GM21360 (cell line): ENCODE results near the gene SLC29A1.
"Not testable (repeated sequence)": the region's sequence is repeated elsewhere in the genome, so short reads cannot be mapped to it uniquely, and the experiment has no call there.

Experiments
- ATAC-seq: cut with Tn5 transposase; IDR thresholded peaks from one replicate; pipeline ENCODE4 v1.9.1; 2021; ENCODE audit warnings: mild to moderate bottlenecking, moderate library complexity; ENCODE audit not compliant: unreplicated experiment

The SLC29A1 gene

GRCh38 chr6:44193307-44193910 lies 30.0 kb upstream of the SLC29A1 start:
- ATAC-seq, result no peak

DNA sequence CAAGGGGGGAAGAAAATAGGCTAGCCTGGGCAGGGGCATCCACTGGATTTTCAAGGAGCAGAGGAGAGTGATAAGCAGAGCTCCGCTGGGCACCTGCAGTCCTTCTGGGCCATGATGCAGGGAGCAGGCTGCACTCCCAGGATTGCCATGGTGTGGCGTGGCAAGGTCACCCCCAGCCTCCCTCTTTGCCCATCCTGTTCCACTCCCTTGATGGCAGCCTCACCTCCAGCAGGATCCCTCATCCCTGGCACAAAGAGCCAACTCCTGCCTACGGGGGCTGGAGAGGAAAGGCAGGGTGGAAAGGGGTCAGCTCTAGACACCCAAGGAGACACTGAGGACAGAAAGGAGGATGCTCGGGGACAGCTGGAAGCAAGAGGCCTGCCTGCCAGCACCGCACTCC lies 29.1 kb upstream of the SLC29A1 start:
- ATAC-seq, result no peak

- ATAC-seq, result not testable (repeated sequence)
Observed at GRCh38 chr6:44196351-44196750, 27.0 kb upstream of the SLC29A1 start.

- no peak for ATAC-seq
Observed at GRCh38 chr6:44198684-44199083, 24.7 kb upstream of the SLC29A1 start.

DNA sequence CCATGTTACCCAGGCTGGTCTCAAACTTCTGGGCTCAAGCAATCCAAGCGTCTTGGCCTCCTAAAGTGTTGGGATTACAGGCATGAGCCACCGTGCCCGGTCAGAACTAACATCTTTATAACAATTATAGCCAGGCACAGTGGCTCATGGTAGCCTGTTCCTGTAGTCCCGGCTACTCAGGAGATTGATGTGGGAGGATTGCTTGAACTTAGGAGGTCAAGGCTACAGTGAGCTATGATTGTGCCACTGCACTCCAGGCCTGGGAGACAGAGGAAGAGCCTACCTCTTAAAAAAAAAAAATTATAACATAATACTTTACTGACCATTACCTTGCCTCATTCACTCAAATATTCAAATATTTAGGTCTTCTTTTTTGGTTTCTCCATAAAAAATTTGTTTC lies 23.5 kb upstream of the SLC29A1 start:
- ATAC-seq, result no peak

DNA sequence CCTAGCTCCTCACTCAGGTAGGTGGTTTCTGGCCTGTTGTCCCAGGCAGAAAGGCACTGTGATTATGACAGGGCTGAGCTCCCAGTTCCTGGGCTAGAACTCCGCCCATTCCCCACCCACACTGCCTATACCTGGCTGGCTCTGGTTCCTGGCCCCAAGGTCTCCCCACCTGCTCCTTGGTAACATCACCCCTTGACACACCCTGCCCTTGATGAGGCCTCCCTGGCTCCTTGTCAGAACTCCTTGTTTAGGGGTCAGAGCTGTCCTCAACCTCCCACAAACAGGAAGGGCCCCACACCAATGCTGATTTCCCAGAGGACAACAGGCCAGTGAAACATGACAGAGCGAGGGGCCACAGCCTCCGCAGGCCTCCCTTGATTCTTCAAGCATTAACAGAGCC lies 22.2 kb upstream of the SLC29A1 start:
- no peak for ATAC-seq

GRCh38 chr6:44201638-44202303 lies 21.6 kb upstream of the SLC29A1 start:
- no peak for ATAC-seq

GRCh38 chr6:44202332-44202971 lies 20.9 kb upstream of the SLC29A1 start:
- no peak for ATAC-seq

DNA sequence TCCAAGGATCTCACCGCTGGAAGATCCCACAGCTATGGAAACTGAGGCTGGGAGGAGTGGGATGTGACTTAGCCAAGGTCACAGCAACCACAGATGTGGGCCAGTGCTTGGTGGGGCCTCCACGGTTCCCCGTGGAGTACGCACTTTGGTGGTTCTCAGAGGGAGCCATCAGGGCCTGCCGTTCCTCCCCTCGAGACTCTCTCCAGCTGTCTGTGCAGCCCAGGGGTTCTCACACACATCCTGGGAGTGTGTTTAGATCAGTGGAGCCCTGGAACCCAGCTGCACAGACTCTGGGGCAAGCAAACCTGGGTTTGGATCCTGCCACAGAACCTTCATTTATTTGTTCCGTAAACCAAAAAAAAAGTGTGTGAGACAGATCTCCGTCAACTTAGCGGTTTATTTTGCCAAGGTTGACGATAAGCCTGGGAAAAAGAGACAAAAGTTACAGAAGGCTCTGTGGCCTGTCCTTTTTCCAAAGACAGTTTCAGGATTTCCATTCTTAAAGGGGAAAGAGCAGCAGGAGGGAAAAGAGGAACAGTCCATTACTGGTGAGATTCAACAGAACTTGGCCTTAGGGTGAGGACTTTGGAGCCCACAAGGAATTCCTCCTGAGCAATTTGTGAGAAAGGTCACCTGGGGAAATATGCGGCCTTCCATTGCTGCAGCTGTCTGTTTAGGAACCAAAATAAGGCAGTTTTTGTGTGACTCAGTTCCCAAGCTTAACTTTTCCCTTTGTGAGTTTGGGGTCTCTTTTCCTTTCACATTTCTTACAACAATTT lies 20.2 kb upstream of the SLC29A1 start:
- no peak for ATAC-seq

DNA sequence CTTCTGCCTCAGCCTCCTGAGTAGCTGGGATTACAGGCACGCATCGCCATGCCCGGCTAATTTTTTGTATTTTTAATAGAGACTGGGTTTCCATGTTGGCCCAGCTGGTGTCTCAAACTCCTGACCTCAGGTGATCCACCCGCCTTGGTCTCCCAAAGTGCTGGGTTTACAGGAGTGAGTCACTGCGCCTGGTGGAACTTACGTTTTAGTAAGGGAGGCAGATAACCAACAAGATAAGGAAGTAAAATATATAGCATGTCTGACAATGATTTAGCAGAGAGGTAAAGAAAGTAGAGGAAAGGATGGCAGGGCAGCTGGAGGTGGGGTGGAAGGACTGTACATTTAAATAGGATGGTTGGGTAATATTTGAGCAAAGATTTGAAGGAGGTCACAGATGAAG lies 19.4 kb upstream of the SLC29A1 start:
- no peak for ATAC-seq

DNA sequence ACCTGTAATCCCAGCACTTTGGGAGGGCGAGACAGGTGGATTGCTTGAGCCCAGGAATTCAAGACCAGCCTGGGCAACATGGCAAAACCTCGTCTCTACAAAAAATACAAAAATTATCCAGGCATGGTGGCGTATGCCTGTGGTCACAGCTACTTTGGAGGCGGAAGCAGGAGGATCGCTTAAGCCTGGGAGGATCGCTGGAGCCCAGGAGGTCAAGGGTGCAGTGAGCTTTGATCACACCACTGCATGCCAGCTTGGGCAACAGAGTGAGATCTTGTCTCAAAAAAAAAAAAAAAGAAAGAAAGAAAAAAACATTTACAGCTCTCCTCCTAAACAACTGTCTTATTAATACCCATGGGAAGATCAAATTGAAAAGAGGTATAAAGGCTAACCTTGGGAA lies 15.4 kb upstream of the SLC29A1 start:
- no peak for ATAC-seq

DNA sequence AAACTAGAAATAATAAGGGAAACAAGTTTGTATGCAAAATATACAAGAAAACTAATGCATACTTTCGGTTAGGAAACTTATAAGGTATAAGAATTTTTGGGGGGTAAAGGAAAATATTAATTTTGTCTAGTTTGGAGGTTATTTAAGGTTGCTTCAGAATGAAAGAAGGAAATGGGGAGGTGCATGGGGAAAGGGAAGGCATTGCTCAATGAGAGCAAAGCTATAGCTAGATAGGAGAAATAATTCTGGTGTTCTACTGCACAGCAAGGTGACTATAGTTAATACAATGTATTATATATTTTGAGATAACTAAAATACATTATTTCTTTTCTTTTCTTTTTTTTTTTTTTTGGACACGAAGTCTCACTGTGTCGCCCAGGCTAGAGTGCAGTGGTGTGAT lies 12.1 kb upstream of the SLC29A1 start:
- no peak for ATAC-seq

DNA sequence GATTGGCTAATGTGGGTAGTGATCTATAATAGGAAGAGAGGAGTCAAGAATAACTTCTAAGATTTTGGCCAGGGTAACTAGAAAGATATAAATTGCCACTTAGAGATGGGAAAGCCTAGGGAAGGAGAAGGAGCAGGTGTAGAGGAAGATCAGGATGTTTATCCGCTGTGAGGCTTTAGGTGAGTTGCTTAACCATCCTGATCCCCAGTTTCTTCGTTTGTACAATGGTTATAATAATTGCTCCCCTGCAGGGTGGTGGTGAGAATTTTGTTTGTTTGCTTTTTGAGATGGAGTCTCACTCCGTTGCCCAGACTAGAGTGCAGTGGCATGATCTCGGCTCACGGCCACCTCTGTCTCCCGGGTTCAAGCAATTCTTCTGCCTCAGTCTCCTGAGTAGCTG lies 9.1 kb upstream of the SLC29A1 start:
- no peak for ATAC-seq

DNA sequence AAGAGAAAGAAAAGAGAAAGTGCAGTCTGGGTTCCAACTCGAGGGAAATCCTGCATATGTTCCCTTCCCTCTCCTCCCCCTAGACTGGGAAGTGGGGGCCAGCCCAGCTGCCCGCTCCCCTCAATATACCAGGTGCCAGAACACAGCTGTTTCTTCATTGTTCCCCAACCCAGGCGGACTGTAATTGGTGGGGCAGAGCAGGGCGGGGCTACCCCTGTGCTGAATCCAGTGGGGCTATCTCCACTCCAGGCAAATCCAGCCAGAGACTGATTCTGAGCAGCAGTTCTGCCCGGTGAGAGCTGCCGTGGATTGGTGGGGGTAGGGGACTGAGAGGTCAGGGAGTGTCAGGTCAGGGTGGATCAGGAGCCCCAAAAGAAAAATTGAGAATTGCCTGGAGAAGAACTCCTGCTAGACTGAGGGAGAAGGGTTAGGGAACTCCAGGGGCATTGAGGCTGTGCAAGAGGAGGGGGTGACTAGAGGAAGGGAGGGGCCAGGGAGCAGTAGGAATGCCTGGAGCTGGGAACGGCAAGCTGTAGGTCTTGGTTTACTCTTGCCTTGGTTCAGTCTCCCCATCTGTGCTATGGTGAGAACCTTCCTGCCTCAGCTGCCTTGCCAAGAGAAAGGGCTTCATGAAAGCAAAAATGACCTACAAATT lies 6.6 kb upstream of the SLC29A1 start, which contains the start of gene MYMX:
MYMX (plus strand) TSS at position 250 of the 655 bp plus-strand sequence. CDS start 546 bp downstream, outside the sequence.
- no peak for ATAC-seq

DNA sequence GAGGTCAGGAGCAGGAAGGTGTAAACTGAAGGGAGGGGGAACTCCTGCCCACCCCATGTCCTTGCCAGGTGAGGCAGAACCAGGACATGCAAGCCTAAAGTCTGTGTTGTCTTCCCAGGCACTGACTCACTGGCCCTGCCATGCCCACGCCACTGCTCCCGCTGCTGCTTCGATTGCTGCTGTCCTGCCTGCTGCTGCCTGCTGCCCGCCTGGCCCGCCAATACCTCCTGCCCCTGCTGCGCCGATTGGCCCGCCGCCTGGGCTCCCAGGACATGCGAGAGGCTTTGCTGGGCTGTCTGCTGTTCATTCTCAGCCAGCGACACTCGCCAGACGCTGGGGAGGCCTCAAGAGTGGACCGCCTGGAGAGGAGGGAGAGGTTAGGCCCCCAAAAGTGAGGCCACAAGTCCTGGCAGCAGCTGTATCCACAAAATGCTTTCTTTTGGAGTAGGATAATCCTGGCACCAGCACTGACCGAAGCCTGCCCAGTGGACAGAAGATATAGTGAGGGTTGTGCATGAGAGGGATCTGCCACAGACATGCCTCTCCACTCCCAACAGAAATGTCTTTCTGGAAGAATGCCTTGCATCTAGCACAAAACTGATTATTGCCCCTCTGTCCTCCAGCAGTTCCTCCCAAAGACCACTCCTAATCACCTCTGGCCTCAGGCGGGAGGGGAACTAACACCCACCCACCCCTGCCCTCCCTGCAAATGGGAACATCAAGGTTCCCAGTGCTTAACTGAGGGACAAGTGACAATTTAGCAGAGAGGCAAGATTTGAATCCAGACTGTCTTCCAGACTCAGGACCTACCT lies 5.9 kb upstream of the SLC29A1 start:
- no peak for ATAC-seq

- peak; percentile 37 for ATAC-seq
Observed at GRCh38 chr6:44219053-44219814, 4.2 kb upstream of the SLC29A1 start.

DNA sequence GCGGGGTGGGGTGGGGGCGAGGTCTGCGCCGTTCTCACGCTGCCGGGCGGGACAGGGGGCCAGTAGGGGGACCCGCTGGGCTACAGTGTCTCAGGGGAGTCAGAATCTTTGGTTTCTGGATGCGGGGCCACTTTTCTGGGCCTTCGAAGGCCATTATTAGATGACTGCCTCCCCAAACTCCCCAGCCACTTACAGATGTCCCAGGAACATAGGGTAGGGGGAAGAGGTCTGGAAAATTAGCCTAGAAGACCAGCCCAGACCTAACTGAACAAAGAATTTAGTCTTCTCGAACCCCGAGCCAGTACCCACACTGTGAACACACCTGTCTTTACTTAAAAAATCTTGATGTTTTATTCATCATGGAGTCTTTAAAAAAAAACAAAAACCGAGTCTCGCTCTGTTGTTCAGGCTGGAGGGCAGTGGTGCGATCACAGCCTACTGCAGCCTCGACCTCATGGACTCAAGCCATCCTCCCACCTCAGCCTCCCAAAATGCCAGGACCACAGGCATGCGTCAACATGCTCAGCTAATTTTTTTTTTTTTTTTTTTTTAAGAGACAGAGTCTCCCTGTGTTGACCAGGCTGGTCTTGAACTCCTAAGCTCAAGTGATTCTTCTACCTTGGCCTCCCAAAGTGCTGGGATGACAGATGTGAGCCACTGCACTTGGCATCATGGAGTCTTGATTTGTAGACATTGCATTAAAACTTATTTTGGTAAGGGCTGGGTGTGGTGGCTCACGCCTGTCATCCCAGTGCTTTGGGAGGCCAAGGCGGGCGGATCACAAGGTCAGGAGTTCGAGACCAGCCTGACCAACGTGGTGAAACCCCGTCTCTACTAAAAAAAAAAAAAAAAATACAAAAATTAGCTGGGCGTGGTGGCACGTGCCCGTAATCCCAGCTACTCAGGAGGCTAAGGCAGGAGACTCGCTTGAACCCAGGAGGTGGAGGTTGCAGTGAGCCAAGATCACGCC lies 3.3 kb upstream of the SLC29A1 start:
- no peak for ATAC-seq

DNA sequence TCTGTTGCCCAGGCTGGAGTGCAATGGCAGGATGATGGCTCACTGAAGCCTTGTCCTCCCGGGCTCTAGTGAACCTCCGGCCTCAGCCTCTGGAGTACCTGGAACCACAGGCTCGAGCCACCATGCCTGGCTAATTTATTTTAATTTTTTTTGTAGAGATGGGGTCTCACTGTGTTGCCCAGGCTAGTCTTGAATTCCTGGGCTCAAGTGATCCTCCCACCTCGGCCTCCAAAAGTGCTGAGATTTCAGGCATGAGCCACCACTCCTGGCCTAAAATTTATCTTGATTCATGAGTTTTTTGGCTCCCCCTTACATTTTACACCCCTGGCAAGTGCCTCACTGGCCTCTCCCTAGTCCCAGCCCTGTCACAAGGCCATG lies 2.5 kb upstream of the SLC29A1 start:
- no peak for ATAC-seq
